Measurements from ENCODE around the gene LPAR3.

LPAR3 gene

DNA sequence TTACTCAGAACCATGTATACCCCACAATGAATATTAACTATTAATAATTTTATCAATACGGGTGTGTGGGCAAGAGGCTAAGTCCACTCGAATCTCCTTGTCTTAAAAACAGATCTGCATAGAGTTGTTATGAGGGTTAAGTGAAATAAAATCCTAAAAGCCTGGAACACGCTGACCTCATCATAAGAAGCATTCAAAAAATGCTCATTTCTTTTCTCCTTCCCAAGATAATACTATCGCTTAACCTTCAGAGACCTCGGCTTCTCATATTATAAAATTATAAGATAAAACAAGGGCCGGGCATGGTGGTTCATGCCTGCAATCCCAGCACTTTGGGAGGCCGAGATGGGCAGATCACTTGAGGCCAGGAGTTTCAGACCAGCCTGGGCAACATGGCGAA, 35.1 kb downstream of the LPAR3 start:
- Histone ChIP-seq H3F3A (ENCODE audit: control insufficient read depth, insufficient read depth) (no peaks in the 10 kb centered on the region), H3K4me3 (ENCODE audit: low read length) (no peak overlapping the region), H4K20me1 (ENCODE audit: control insufficient read depth, insufficient read depth, low read depth, low read length) (no peaks in the 10 kb centered on the region), H3K9me2 (replicated peaks; ENCODE audit: control insufficient read depth, low read length) (no peaks in the 10 kb centered on the region), H3K4me2 (ENCODE audit: low read length) (no peak overlapping the region), H3K36me3 (ENCODE audit: control insufficient read depth, low read length) (no peaks in the 10 kb centered on the region), H3K9me3 (ENCODE audit: control insufficient read depth, insufficient read depth, low read length) (no peaks in the 10 kb centered on the region), H3K27me3 (ENCODE audit: control insufficient read depth, low read length) (peaks cover 3% of the 10 kb centered on the region; the same call in 1 of the 2 replicates), H3K79me2 (ENCODE audit: control insufficient read depth, low read length) (no peaks in the 10 kb centered on the region), H3K4me1 (ENCODE audit: control insufficient read depth, low read length) (peaks cover 5% of the 10 kb centered on the region), H3K27ac (ENCODE audit: low read depth, low read length) (no peak overlapping the region)
- TF ChIP-seq EZH2phosphoT487 (IDR thresholded peaks at IDR 0.05; ENCODE audit: borderline replicate concordance, low read length), result no peak
- TF ChIP-seq, protein P1, sequence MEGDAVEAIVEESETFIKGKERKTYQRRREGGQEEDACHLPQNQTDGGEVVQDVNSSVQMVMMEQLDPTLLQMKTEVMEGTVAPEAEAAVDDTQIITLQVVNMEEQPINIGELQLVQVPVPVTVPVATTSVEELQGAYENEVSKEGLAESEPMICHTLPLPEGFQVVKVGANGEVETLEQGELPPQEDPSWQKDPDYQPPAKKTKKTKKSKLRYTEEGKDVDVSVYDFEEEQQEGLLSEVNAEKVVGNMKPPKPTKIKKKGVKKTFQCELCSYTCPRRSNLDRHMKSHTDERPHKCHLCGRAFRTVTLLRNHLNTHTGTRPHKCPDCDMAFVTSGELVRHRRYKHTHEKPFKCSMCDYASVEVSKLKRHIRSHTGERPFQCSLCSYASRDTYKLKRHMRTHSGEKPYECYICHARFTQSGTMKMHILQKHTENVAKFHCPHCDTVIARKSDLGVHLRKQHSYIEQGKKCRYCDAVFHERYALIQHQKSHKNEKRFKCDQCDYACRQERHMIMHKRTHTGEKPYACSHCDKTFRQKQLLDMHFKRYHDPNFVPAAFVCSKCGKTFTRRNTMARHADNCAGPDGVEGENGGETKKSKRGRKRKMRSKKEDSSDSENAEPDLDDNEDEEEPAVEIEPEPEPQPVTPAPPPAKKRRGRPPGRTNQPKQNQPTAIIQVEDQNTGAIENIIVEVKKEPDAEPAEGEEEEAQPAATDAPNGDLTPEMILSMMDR (IDR thresholded peaks at IDR 0.05; ENCODE audit: low read depth, low read length, poor library complexity, severe bottlenecking), result no peak

DNA sequence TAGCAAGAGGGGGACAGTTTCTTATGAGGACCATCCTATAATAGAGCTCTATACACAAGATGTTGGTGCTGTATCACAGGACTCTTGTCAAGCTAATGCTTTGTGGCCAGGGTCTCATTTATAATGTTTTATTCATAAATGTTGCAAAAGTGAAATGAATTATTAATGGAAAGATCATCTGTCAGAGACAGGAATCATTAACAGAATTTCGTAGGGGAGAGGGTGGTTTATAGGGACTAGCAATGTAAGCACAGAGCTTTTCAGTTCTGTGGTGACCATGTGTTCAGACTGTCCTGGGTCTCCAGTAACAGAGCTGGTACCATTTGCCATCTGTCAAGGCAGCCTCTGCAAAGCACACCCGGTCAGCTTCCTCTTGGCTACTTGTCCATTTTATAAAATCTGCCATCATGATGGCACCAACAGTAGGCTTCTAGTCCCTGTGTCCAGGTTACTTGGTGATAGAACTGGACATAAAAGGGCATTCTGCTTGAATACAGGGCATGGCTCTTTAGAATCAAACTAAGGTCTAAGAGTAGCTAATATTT, 36.2 kb downstream of the LPAR3 start:
- H3K4me2 ChIP-seq (ENCODE audit: low read length), result no peak overlapping the region
- peaks cover 5% of the 10 kb centered on the region for H3K4me1 ChIP-seq (ENCODE audit: control insufficient read depth, low read length)
- no peaks in the 10 kb centered on the region for H3K36me3 ChIP-seq (ENCODE audit: control insufficient read depth, low read length)
- no peaks in the 10 kb centered on the region for H4K20me1 ChIP-seq (ENCODE audit: control insufficient read depth, insufficient read depth, low read depth, low read length)
- no peak overlapping the region for H3K4me3 ChIP-seq (ENCODE audit: low read length)
- H3K9me2 ChIP-seq (replicated peaks; ENCODE audit: control insufficient read depth, low read length), result no peaks in the 10 kb centered on the region
- H3K27ac ChIP-seq (ENCODE audit: low read depth, low read length), result no peak overlapping the region
- no peaks in the 10 kb centered on the region for H3K79me2 ChIP-seq (ENCODE audit: control insufficient read depth, low read length)
- TF ChIP-seq, protein P1 (IDR thresholded peaks at IDR 0.05; ENCODE audit: low read depth, low read length, poor library complexity, severe bottlenecking), result no peak
- TF ChIP-seq EZH2phosphoT487 (IDR thresholded peaks at IDR 0.05; ENCODE audit: borderline replicate concordance, low read length), result no peak
- H3F3A ChIP-seq (ENCODE audit: control insufficient read depth, insufficient read depth), result no peaks in the 10 kb centered on the region
- no peaks in the 10 kb centered on the region for H3K27me3 ChIP-seq (ENCODE audit: control insufficient read depth, low read length)
- H3K9me3 ChIP-seq (ENCODE audit: control insufficient read depth, insufficient read depth, low read length), result no peaks in the 10 kb centered on the region

DNA sequence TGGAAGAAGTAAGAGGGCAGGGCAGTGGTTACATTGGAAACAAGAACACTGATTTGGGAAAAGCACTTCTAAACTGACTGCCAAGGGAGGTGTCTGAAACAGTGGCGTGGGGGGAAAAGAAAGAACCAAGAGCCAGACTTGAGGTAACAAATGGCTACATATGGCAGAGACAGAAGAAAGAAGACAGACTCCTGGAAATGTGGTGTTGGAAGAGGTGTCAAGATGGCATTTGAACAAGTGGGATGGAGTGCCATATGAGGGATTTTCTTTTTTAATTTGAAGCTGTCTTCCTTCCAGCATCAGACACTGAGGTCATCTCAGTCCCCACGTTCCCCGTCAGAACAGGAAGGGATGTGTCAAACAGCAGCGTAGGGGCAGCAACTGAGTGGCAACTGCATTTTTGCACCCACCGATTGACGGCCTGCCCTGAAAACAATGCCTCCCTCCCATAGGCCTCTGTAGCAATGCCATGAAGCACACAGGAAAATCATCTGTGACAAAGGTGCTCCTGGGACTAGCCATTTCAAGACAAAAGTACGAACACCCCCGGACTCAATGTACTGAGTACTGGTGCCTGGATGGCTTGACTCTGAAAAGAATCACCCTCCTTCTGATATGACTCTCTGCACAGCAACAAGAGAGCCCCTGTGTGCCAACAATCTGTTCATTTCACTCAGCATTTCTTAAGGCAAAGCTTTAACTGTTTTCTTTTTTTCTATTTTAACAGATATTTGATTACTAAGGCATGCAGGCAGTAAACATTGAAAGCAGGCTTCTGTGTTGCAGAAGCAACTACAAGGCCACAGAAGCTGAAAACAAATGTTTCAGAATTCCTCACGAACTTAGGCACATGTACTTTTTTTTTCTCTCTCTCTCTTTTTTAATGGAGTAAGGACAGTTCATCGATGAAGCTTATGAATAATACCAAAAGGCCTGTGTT, 37.0 kb downstream of the LPAR3 start:
- TF ChIP-seq, protein P1 (IDR thresholded peaks at IDR 0.05; ENCODE audit: low read depth, low read length, poor library complexity, severe bottlenecking), result no peak
- no peak for TF ChIP-seq EZH2phosphoT487 (IDR thresholded peaks at IDR 0.05; ENCODE audit: borderline replicate concordance, low read length)
- H3K9me2 ChIP-seq (replicated peaks; ENCODE audit: control insufficient read depth, low read length), result no peaks in the 10 kb centered on the region
- no peaks in the 10 kb centered on the region for H3K79me2 ChIP-seq (ENCODE audit: control insufficient read depth, low read length)
- no peaks in the 10 kb centered on the region for H4K20me1 ChIP-seq (ENCODE audit: control insufficient read depth, insufficient read depth, low read depth, low read length)
- no peaks in the 10 kb centered on the region for H3K36me3 ChIP-seq (ENCODE audit: control insufficient read depth, low read length)
- no peaks in the 10 kb centered on the region for H3K9me3 ChIP-seq (ENCODE audit: control insufficient read depth, insufficient read depth, low read length)
- no peak overlapping the region for H3K4me2 ChIP-seq (ENCODE audit: low read length)
- peaks cover 5% of the 10 kb centered on the region for H3K4me1 ChIP-seq (ENCODE audit: control insufficient read depth, low read length)
- no peaks in the 10 kb centered on the region for H3K27me3 ChIP-seq (ENCODE audit: control insufficient read depth, low read length)
- no peak overlapping the region for H3K4me3 ChIP-seq (ENCODE audit: low read length)
- no peaks in the 10 kb centered on the region for H3F3A ChIP-seq (ENCODE audit: control insufficient read depth, insufficient read depth)
- no peak overlapping the region for H3K27ac ChIP-seq (ENCODE audit: low read depth, low read length)

Data from DOHH2 (cell line).